ENCODE data around the gene IMP4.
A peak's percentile ranks its signal among the peaks of the same experiment; 100 is the strongest.

The IMP4 gene

GRCh38 chr2:130372055-130372832 lies 29.5 kb downstream of the IMP4 start (continued):
- TF ChIP-seq ZBTB44 (tag by site-specific recombination; IDR thresholded peaks at IDR 0.05): no peak
- no peak for TF ChIP-seq ZNF514 (tag by site-specific recombination; IDR thresholded peaks at IDR 0.05)
- TF ChIP-seq KLF10 (tag by site-specific recombination; IDR thresholded peaks at IDR 0.05): peak; percentile 49; the same call in 1 of the 2 replicates
- no peak for TF ChIP-seq ZNF174 (tag by site-specific recombination; IDR thresholded peaks at IDR 0.05)
- no peak for TF ChIP-seq OSR2 (tag by site-specific recombination; IDR thresholded peaks at IDR 0.05)
- peak; percentile 71 for TF ChIP-seq SP3 (tag by site-specific recombination; IDR thresholded peaks at IDR 0.05)
- TF ChIP-seq ZNF184 (tag by site-specific recombination; IDR thresholded peaks at IDR 0.05): no peak
- TF ChIP-seq ZNF747 (tag by site-specific recombination; IDR thresholded peaks at IDR 0.05): no peak
- no peak for TF ChIP-seq ZNF362 (tag by site-specific recombination; IDR thresholded peaks at IDR 0.05)
- TF ChIP-seq ZNF302 (tag by site-specific recombination; IDR thresholded peaks at IDR 0.05; ENCODE audit: low read depth): no peak
- no peak for TF ChIP-seq ZNF175 (tag by site-specific recombination; IDR thresholded peaks at IDR 0.05)
- no peak for TF ChIP-seq GLI2 (tag by site-specific recombination; IDR thresholded peaks at IDR 0.05; ENCODE audit: borderline replicate concordance, low read depth)
- TF ChIP-seq, protein P1, sequence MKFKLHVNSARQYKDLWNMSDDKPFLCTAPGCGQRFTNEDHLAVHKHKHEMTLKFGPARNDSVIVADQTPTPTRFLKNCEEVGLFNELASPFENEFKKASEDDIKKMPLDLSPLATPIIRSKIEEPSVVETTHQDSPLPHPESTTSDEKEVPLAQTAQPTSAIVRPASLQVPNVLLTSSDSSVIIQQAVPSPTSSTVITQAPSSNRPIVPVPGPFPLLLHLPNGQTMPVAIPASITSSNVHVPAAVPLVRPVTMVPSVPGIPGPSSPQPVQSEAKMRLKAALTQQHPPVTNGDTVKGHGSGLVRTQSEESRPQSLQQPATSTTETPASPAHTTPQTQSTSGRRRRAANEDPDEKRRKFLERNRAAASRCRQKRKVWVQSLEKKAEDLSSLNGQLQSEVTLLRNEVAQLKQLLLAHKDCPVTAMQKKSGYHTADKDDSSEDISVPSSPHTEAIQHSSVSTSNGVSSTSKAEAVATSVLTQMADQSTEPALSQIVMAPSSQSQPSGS (tag by site-specific recombination; IDR thresholded peaks at IDR 0.05; ENCODE audit: low read depth): no peak
- TF ChIP-seq ZNF623 (tag by site-specific recombination; IDR thresholded peaks at IDR 0.05): no peak
- no peak for TF ChIP-seq ZNF701 (tag by site-specific recombination; IDR thresholded peaks at IDR 0.05)
- peak; percentile 94 for TF ChIP-seq GLIS2 (tag by site-specific recombination; IDR thresholded peaks at IDR 0.05)
- TF ChIP-seq YY1 (tag by site-specific recombination; IDR thresholded peaks at IDR 0.05): 0 out of 2 replicates have a peak, but pooled peaks have one; percentile 57
- TF ChIP-seq ZNF561 (tag by site-specific recombination; IDR thresholded peaks at IDR 0.05; ENCODE audit: borderline replicate concordance): peak; percentile 52; the same call in 1 of the 2 replicates
- no peak for TF ChIP-seq ZNF311 (tag by site-specific recombination; IDR thresholded peaks at IDR 0.05; ENCODE audit: borderline replicate concordance)
- no peak for TF ChIP-seq HOXC10 (CRISPR knock-in tag; IDR thresholded peaks at IDR 0.05)
- TF ChIP-seq ZNF239 (tag by site-specific recombination; IDR thresholded peaks at IDR 0.05): no peak

DNA sequence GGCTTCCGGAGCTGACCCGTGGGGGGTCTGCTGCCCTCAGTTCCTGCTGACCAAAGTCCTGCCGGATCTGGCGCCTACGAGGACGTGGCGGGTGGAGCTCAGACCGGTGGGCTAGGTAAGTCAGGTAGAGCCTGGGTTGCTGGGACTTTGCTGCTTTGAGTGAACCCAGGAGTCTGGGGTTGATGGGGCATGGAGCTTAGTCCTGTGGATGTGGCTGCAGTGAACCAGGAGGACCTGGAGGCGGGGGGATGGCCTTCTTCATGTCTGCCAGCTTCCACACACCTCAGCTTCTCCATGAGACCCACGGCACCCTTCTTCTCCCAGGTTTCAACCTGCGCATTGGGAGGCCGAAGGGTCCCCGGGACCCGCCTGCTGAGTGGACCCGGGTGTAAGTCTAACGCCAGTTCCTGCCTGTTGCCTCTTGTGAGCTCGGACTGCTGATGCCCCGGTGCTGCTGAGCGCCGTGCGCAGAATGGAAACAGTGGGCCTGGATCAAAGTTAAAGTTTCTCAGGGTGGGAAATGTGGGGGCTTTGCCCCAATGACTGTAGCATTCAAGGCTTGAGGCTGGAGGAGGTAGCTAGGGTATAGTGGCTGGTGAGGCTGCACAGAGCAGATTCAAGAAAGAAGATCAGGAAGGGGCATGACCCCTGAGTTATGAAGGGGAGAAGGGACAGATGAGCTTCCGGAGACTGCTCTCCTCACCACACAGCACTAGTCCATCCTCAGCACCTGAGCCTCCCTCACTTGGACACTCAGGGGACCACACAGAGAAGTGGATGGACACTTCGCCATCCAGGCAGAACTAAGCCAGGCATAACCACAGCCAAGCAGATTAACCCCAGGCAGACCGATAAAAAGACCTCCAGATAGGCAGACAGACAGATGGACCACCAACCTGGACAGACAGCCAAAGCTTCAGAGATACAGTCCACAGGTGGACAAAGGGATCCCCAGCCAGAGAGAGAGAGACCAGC lies 30.4 kb downstream of the IMP4 start:
- Histone ChIP-seq H3K27ac (ENCODE audit: extremely low read depth, low read depth, low read length) (no peak overlapping the region; the same call in 1 of the 2 replicates), H3K36me3 (ENCODE audit: control insufficient read depth in 2 of 2, insufficient read depth in 1 of 2, low read length in 2 of 2) (peaks cover 0 to 20% of the 10 kb centered on the region in 2 experiments; a peak in 1 of 3 replicates), H3K4me3 (ENCODE audit: low read depth, low read length) (peak overlapping the region; percentile 71), H3K9me3 (ENCODE audit: control insufficient read depth, insufficient read depth, low read depth, low read length) (no peaks in the 10 kb centered on the region), H3K4me1 (ENCODE audit: control insufficient read depth, insufficient read depth, low read length) (0 out of 2 replicates have a peak, but pooled peaks cover 3% of the 10 kb centered on the region)
- TF ChIP-seq ZNF140 (tag by site-specific recombination; IDR thresholded peaks at IDR 0.05) (no peak), ZNF830 (tag by site-specific recombination; IDR thresholded peaks at IDR 0.05; ENCODE audit: low read depth) (no peak), ZNF335 (tag by site-specific recombination; conservative IDR thresholded peaks at IDR 0.05) (0 out of 2 replicates have a peak, but pooled peaks have one; percentile 34), ZNF473 (tag by site-specific recombination; IDR thresholded peaks at IDR 0.05) (no peak), ZNF221 (tag by site-specific recombination; IDR thresholded peaks at IDR 0.05; ENCODE audit: borderline replicate concordance) (no peak), ZFP37 (tag by site-specific recombination; IDR thresholded peaks at IDR 0.05) (no peak), ZNF623 (tag by site-specific recombination; IDR thresholded peaks at IDR 0.05) (no peak), GLIS2 (tag by site-specific recombination; IDR thresholded peaks at IDR 0.05) (peak; percentile 3; the same call in 1 of the 2 replicates)
- ChIA-PET POLR2A (interaction anchor here (1.1 to 3.1 kb wide), 3 partner anchors 17 to 31 kb away, joined by 3 to 17 read pairs (median 8); partner anchors contain the start of genes IMP4 and PTPN18), CTCF (interaction anchor here (0.7 to 1.7 kb wide), 18 partner anchors 10 to 526 kb away, joined by 3 to 17 read pairs (median 4); partner anchors contain the start of genes IMP4, MZT2B, PTPN18 and SMPD4)
